ENCODE data around the gene ZFHX3. TPM values are rescaled to one million over a fixed set of nuclear protein-coding genes. Genes with fewer than 3 reads are reported as not detected.
A peak's percentile ranks its signal among the peaks of the same experiment; 100 is the strongest.

Gene ZFHX3, protein sequence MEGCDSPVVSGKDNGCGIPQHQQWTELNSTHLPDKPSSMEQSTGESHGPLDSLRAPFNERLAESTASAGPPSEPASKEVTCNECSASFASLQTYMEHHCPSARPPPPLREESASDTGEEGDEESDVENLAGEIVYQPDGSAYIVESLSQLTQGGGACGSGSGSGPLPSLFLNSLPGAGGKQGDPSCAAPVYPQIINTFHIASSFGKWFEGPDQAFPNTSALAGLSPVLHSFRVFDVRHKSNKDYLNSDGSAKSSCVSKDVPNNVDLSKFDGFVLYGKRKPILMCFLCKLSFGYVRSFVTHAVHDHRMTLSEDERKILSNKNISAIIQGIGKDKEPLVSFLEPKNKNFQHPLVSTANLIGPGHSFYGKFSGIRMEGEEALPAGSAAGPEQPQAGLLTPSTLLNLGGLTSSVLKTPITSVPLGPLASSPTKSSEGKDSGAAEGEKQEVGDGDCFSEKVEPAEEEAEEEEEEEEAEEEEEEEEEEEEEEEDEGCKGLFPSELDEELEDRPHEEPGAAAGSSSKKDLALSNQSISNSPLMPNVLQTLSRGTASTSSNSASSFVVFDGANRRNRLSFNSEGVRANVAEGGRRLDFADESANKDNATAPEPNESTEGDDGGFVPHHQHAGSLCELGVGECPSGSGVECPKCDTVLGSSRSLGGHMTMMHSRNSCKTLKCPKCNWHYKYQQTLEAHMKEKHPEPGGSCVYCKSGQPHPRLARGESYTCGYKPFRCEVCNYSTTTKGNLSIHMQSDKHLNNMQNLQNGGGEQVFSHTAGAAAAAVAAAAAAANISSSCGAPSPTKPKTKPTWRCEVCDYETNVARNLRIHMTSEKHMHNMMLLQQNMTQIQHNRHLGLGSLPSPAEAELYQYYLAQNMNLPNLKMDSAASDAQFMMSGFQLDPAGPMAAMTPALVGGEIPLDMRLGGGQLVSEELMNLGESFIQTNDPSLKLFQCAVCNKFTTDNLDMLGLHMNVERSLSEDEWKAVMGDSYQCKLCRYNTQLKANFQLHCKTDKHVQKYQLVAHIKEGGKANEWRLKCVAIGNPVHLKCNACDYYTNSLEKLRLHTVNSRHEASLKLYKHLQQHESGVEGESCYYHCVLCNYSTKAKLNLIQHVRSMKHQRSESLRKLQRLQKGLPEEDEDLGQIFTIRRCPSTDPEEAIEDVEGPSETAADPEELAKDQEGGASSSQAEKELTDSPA (N-terminal part only)
- 40.1 and 46.0 TPM in 2 replicates for total RNA-seq
- long read RNA-seq, partial matches to known transcripts, result 2 of 16 reads
- long read RNA-seq, other reads (novel, unspliced or antisense), result 14 of 16 reads

DNA sequence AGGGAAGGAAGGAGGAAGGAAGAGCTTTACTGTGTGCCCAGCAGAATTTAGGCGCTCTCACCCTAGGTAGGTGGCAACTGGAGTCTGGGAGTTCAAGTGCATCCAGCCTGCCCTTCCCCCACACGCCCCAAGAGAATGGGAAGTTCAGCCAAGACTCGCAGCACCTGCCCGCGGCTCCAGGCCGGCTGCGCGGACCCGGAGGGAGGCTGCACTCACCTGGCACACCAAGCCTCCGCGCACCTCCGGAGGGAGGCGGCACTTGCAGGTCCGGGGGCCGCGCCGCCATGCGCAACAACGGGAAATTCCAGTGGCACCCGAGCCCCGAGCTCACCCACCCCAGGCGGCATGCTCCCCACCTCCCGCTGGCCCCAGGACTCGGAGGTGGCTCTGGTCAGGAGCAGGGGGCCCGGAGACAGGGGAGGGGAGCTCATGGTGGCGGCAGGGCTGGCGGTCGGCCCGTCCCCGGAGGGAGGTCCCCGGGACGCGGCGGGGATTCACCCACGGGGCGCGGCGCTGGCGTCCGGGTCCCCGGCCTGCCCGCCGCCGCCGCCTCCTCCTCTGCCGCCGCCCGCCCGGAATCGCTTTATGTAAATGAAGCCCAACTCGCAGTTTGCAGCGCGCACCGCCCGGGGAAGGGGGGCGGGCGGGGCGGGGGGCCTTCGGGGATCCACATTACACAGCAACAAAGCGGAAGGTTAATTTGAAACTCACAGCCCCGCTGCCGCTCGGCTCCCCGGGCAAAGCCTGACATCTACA, at the start of gene ZFHX3:
TSS of gene ZFHX3 (minus strand) at position 593 of the 756 bp plus-strand sequence. CDS start 87,983 bp downstream, outside the sequence.
- TF ChIP-seq, protein P1, sequence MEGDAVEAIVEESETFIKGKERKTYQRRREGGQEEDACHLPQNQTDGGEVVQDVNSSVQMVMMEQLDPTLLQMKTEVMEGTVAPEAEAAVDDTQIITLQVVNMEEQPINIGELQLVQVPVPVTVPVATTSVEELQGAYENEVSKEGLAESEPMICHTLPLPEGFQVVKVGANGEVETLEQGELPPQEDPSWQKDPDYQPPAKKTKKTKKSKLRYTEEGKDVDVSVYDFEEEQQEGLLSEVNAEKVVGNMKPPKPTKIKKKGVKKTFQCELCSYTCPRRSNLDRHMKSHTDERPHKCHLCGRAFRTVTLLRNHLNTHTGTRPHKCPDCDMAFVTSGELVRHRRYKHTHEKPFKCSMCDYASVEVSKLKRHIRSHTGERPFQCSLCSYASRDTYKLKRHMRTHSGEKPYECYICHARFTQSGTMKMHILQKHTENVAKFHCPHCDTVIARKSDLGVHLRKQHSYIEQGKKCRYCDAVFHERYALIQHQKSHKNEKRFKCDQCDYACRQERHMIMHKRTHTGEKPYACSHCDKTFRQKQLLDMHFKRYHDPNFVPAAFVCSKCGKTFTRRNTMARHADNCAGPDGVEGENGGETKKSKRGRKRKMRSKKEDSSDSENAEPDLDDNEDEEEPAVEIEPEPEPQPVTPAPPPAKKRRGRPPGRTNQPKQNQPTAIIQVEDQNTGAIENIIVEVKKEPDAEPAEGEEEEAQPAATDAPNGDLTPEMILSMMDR (conservative IDR thresholded peaks at IDR 0.05), result no peak
- H3K9me3 Mint-ChIP-seq, result no peaks in the 10 kb centered on the region
- H3K27me3 Mint-ChIP-seq (ENCODE audit: low read depth), result no peaks in the 10 kb centered on the region
- peak within 1 kb of the TSS; percentile 95 for H3K27ac Mint-ChIP-seq (ENCODE audit: unreplicated experiment)
- peaks cover 45% of the 10 kb centered on the region for H3K4me1 Mint-ChIP-seq
- peak; percentile 57 for DNase-seq (ENCODE audit: low read depth, low spot score)
- H3K4me3 Mint-ChIP-seq, result peak within 1 kb of the TSS; percentile 90
- H3K36me3 Mint-ChIP-seq (ENCODE audit: low read depth), result no peaks in the 10 kb centered on the region

DNA sequence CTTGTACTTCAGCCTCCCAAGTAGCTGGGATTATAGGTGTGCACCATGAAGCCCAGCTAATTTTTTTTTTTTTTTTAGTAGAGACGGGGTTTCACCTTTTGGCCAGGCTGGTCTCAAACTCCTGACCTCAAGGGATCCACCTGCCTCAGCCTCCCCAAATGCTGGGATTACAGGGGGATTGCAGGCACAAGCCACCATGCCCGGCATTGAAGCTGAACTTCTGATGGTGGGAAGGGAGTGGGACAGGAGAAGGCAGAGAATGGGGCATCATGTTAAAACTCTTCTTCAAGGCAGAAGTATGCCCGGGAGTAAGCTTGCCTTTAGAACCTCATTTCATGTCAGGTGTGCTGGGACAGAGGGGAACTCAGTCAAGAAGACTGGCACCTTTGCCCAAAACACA, 48.6 kb upstream of the ZFHX3 start:
- no peak for DNase-seq (ENCODE audit: low read depth, low spot score)
- H3K4me1 Mint-ChIP-seq, result peaks cover 47% of the 10 kb centered on the region
- no peaks in the 10 kb centered on the region for H3K27me3 Mint-ChIP-seq (ENCODE audit: low read depth)
- H3K9me3 Mint-ChIP-seq, result peaks cover 3% of the 10 kb centered on the region
- TF ChIP-seq, protein P1 (conservative IDR thresholded peaks at IDR 0.05), result no peak
- no peak overlapping the region for H3K27ac Mint-ChIP-seq (ENCODE audit: unreplicated experiment)
- peaks cover 3% of the 10 kb centered on the region for H3K36me3 Mint-ChIP-seq (ENCODE audit: low read depth)
- no peak overlapping the region for H3K4me3 Mint-ChIP-seq

DNA sequence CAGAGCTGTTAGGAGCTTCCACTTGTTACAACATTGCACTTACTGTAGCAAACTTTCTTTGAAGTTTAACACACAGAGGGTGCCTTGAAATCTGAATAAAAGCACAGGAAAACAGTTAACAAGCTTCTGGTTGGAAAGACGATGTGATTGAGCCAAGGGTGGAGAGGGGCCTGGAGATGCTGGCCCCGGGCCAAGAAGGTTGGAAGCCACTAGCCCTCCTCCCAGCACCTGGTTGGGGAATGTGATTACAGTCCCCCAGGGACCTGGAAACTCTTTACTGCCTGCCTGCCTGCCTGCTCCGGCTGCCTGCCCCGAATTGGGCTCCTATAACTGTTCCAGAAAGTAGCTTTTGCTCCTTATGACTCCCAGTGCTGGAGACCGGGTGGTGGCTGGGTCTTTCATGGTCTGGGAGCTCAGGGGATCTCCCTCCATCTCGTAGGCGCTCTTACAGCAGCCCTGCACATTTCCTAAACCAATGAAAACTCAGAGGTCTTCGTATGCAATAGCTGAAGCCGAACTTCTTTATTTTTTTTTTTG, 48.0 kb upstream of the ZFHX3 start:
- DNase-seq (ENCODE audit: low read depth, low spot score), result no peak
- H3K27ac Mint-ChIP-seq (ENCODE audit: unreplicated experiment), result peak overlapping the region; percentile 62
- TF ChIP-seq, protein P1 (conservative IDR thresholded peaks at IDR 0.05), result no peak
- peaks cover 3% of the 10 kb centered on the region for H3K9me3 Mint-ChIP-seq
- H3K4me1 Mint-ChIP-seq, result peaks cover 50% of the 10 kb centered on the region
- peaks cover 1% of the 10 kb centered on the region for H3K36me3 Mint-ChIP-seq (ENCODE audit: low read depth)
- peak overlapping the region; percentile 48 for H3K4me3 Mint-ChIP-seq
- no peaks in the 10 kb centered on the region for H3K27me3 Mint-ChIP-seq (ENCODE audit: low read depth)

DNA sequence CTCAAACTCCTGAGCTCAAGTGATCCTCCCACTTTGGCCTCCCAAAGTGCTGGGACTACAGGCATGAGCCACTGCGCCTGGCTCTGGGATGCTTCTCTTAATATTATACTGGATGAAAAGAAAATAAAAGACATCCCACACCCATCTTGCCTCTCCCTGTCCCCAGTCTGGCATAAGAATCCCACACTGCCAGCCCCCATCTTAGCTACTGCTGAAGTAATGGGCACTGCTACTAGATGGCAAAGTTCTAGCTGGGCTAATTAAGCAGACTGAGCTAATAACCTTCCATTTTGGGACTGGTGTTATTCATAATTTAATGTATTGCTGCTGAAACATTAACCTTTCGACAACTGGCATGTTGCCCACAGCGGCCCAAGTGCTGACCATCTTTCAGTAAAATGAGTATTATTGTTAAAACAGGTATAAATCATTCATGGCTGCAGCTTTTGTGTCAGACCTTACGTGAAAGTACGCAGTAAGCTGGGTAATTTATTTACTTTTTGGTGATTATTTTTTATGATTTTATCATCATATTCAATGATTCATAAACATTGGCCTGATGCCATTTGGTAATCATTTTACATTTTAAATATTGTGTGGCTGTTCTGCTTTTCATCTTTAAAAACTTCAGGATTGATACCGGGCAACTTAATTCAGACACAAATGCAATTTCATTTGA, 47.4 kb upstream of the ZFHX3 start:
- no peaks in the 10 kb centered on the region for H3K36me3 Mint-ChIP-seq (ENCODE audit: low read depth)
- peak overlapping the region; percentile 62 for H3K27ac Mint-ChIP-seq (ENCODE audit: unreplicated experiment)
- H3K27me3 Mint-ChIP-seq (ENCODE audit: low read depth), result no peaks in the 10 kb centered on the region

More for the DNA sequence above, 47.4 kb upstream of the ZFHX3 start:
- Mint-ChIP-seq H3K4me3 (no peak overlapping the region), H3K4me1 (peaks cover 50% of the 10 kb centered on the region), H3K9me3 (peaks cover 3% of the 10 kb centered on the region)
- TF ChIP-seq, protein P1 (conservative IDR thresholded peaks at IDR 0.05), result no peak
- DNase-seq (ENCODE audit: low read depth, low spot score), result no peak
